ENCODE data around the gene COG4.
A peak's percentile ranks its signal among the peaks of the same experiment; 100 is the strongest.

The COG4 gene

GRCh38 chr16:70478169-70478568 lies 45.2 kb downstream of the COG4 start:
- DNase-seq: no peak

- DNase-seq: peak; percentile 30
These were observed 46.9 kb downstream of the COG4 start for GRCh38 chr16:70476272-70477020.

- DNase-seq: no peak
These were observed 48.1 kb downstream of the COG4 start for GRCh38 chr16:70475054-70475871.

DNA sequence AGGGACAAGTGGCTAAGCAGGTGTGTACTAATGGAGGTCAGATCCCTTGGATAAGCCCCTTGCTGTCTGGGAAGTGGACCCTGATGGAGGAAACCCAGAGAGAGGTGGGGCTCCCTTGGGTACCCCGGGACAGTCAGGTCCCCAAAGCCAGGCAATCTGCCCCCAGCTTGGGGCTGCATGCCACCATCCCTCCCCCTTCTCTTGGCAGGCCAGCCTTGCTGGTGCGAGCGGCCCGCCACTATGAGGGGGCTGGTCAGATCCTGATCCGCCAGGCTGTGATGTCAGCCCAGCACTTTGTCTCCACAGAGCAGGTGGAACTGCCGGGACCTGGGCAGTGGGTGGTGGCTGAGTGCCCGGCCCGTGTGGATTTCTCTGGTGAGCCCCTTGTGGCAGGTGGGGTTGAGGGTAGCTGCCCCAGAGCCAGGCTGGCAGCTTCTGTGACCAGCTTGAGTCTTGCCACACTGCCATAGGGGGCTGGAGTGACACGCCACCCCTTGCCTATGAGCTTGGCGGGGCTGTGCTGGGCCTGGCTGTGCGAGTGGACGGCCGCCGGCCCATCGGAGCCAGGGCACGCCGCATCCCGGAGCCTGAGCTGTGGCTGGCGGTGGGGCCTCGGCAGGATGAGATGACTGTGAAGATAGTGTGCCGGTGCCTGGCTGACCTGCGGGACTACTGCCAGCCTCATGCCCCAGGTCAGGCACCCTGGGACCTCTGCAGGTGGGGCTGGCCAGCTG lies 48.9 kb downstream of the COG4 start:
- DNase-seq: no peak

GRCh38 chr16:70473446-70474319 lies 49.7 kb downstream of the COG4 start:
- no peak for DNase-seq

DNA sequence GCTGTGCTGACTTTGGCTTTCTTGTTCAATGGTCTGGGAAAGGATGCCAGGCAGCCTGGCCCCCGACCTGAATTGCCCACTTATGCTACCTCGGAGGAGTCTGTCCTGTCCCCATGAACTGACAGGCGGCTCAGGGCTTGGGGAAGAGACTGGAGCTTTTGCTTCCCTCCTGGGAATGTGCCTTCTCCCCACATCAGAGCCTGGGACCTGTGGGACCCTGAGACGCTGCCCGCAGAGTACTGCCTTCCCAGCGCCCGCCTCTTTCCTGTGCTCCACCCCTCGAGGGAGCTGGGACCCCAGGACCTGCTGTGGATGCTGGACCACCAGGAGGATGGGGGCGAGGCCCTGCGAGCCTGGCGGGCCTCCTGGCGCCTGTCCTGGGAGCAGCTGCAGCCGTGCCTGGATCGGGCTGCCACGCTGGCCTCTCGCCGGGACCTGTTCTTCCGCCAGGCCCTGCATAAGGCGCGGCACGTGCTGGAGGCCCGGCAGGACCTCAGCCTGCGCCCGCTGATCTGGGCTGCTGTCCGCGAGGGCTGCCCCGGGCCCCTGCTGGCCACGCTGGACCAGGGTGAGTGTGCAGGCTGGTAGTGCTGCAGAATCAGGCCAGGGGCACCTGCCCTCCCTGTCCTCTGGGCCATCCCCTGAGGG lies 50.4 kb downstream of the COG4 start:
- no peak for DNase-seq

DNA sequence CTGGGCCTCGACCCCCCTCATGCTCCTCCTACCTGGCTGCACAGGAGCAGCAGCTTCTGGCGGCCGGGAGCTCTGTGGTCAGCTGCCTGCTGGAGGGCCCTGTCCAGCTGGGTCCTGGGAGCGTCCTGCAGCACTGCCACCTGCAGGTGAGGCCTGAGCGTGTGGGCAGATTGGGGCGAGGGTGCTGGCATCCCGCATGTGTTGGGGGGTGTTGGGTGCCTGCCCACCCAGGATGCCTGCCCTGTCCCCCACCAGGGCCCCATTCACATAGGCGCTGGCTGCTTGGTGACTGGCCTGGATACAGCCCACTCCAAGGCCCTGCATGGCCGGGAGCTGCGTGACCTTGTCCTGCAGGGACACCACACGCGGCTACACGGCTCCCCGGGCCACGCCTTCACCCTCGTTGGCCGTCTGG lies 52.4 kb downstream of the COG4 start:
- no peak for DNase-seq

GRCh38 chr16:70470141-70470926 lies 53.0 kb downstream of the COG4 start:
- DNase-seq: no peak

GRCh38 chr16:70468776-70469525 lies 54.4 kb downstream of the COG4 start:
- no peak for DNase-seq

DNA sequence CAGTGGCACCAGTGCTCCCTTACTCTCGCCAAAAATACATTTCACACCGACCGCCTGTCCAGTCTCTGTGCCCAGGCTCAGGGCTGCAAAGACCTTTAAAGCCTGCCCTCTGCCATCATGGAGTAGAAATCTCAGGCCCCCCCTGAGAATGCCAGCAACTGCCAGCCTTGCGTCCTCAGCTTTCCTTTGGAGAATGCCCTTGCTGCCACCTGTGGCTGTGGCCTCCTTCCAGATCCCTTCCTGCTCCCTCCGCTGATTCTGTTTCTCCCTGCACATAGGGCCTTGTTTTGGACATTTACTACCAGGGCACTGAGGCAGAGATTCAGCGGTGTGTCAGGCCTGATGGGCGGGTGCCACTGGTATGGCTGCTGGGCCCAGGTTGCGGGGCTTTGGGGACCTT lies 55.7 kb downstream of the COG4 start:
- DNase-seq: no peak

DNA sequence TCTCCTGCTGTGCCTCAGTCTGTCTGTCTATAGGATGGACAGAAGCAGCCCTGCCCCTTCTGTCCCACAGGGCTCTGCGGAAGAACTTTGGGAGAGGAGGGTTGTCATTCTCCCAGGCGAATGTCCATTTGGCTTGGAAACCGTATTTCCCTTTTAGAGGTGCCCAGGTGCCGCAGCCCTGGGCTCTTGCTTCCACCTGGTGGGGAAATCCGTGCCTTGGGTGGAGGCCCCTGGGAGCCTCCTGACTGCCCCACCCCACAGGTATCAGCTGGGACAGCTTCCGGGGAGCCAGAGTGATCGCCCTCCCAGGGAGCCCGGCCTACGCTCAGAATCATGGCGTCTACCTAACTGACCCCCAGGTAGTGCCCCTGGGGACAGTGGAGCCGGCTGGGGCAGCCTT lies 56.2 kb downstream of the COG4 start:
- no peak for DNase-seq

DNA sequence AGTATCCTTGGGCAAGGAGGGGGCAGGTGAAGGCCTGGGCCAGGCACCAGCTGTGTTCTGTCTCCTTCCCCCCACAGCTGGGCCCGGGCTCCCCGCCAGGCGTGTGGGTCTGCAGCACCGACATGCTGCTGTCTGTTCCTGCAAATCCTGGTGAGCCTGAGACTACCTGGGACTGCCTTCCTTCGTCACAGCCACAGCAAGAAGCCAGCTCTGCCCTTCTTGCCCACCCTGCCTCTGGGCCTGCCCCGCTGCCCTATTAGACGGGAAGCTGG lies 56.6 kb downstream of the COG4 start:
- DNase-seq: no peak

GRCh38 chr16:70465999-70466804 lies 57.2 kb downstream of the COG4 start:
- DNase-seq: no peak

DNA sequence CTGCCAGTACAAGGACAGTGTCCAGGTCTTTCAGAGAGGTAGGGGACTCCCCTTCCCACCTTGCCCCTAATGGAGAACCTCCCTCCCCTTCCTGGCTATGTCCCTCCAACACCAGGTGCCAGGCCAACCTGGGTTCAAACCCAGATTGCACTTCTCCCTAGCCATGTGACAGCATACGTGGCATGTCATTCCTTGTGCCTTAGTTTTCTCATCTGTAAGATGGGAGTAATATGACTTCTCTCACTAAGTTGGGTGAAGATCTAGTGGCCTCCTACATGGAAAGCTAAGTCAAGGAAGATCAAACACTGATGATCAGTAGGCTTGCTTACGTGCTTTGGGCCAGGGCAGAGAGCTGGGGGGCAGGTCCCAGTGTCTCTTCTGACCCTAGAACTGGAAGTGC lies 60.1 kb downstream of the COG4 start:
- no peak for DNase-seq

- peak; percentile 68 for DNase-seq
These were observed 62.6 kb downstream of the COG4 start for GRCh38 chr16:70460737-70461261.

- DNase-seq: no peak
These were observed 65.7 kb downstream of the COG4 start for GRCh38 chr16:70457446-70458166.

GRCh38 chr16:70455910-70456309 lies 67.4 kb downstream of the COG4 start:
- no peak for DNase-seq

DNA sequence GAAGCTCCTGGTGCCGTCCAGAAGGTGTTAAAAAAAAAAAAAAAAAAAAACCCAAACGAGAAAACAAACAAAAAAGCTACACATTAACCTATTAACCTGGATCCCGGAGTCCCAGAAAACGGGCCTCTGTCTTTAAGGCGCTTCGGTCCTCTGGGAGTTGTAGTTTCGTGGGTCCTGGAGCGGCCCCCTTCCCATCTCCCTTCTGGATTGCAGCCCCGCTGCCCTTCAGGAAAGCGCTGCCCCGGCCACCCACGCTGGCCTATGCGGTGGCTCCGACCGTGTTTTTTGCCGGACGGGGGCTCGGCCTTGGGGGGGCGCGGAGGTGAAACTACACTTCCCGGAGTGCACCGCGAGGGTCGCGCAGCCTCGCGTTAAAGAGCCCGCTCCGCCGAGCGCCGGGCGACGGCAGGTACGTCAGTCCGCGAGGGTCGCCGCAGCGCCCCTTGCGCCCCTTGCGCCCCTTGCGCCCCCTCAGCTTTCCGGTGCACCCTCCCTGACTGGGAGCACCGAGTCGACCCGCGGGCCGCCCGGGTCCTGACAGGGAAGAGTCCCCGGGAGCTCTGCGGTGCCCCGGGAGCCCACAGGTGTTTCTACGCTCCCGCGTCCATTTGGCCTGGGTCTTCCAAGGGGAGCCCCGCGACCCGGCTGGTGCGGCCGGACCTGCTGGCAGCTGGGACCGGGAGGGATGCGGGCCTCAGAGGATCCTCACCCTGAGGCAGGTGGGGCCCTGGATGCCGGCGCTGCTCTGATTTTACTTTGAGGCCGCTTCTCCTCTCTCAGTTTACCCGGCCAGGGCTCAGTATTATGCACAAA lies 68.9 kb downstream of the COG4 start, which contains the start of gene FCSK:
TSS of gene FCSK (plus strand) at position 374 of the 813 bp plus-strand sequence. CDS start 8,596 bp downstream, outside the sequence.
- DNase-seq: peak; percentile 56

All from inflammatory macrophage treated with lipopolysaccharide for 4 hours (primary cell).